Endothelial cell of umbilical vein (primary cell): ENCODE measurements around the gene SMR3B.

ENCODE experiments used
- CTCF ChIP-seq, 2 donors: IDR thresholded peaks; 1 replicate in 1 of 2; 2 replicates in 1 of 2; pipeline ENCODE4 v1.5.1; 2011; ENCODE audit warnings: low read length in 2 of 2, mild to moderate bottlenecking in 2 of 2, moderate library complexity in 2 of 2, control low read depth in 1 of 2, inconsistent platforms in 1 of 2, low read depth in 1 of 2; ENCODE audit not compliant: insufficient read depth in 1 of 2; ENCODE audit errors: extremely low read depth in 1 of 2
- EZH2 ChIP-seq: IDR thresholded peaks from 2 replicates; pipeline ENCODE4 v1.6.1; 2012; ENCODE audit warnings: borderline replicate concordance, low read depth, mild to moderate bottlenecking, moderate library complexity, low read length, inconsistent platforms; ENCODE audit not compliant: severe bottlenecking
- FOS ChIP-seq: IDR thresholded peaks from 2 replicates; pipeline ENCODE4 v1.6.1; 2011; ENCODE audit warnings: mild to moderate bottlenecking, low read length, moderate library complexity, borderline replicate concordance; ENCODE audit not compliant: insufficient read depth
- GATA2 ChIP-seq: IDR thresholded peaks from 2 replicates; pipeline ENCODE4 v1.7.0; 2011; ENCODE audit warnings: low read depth, mild to moderate bottlenecking, moderate library complexity, mixed read lengths, low read length; ENCODE audit not compliant: insufficient read length, insufficient read depth
- JUN ChIP-seq: IDR thresholded peaks from 2 replicates; pipeline ENCODE4 v1.6.1; 2011; ENCODE audit warnings: borderline replicate concordance, low read depth; ENCODE audit not compliant: insufficient read length, insufficient read depth
- MYC ChIP-seq: IDR thresholded peaks from one replicate; pipeline ENCODE4 v1.6.1; 2011; ENCODE audit warnings: mild to moderate bottlenecking, low read depth, low read length
- POLR2A ChIP-seq: IDR thresholded peaks from 2 replicates; pipeline ENCODE4 v1.6.1; 2012; ENCODE audit warnings: low read depth, mild to moderate bottlenecking, control low read depth, low read length
- POLR2AphosphoS5 ChIP-seq: IDR thresholded peaks from 2 replicates; pipeline ENCODE4 v1.6.1; 2012; ENCODE audit warnings: low read depth, mild to moderate bottlenecking, control low read depth, low read length, moderate library complexity; ENCODE audit not compliant: insufficient read depth
- TF ChIP-seq, protein P1 (sequence below): IDR thresholded peaks from 2 replicates; pipeline ENCODE4 v1.6.1; 2011; ENCODE audit not compliant: insufficient read depth, insufficient read length

DNA sequence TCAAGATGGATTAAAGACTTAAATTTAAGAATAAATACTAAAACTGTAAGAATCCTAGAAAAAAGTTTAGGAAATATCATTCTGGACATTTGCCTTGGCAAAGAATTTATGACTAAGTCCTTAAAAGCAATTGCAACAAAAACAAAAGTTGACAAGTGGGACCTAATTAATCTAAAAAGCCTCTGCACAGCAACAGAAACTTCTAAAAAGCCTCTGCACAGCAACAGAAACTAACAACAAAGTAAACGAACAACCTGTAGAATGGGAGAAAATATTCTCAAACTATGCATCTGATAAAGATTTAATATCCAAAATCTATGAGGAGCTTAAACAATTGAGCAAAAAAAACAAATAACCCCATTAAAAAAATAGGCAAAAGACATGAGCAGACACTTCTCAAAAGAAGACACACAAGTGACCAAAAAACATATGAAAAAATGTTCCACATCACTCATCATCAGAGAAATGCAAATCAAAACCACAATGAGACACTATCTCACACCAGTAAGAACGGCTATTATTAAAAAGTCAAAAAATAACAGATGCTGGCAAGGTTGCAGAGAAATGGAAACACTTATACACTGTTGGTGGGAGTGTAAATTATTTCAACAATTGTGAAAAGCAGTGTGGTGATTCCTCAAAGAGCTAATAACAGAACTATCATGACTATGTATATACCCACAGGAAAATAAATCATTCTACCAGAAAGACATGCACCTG is 9.3 kb downstream of the SMR3B start:
- no peak for TF ChIP-seq CTCF (IDR thresholded peaks at IDR 0.05; ENCODE audit: extremely low read depth in 1 of 2, insufficient read depth in 1 of 2, low read depth in 1 of 2, low read length in 2 of 2)
- TF ChIP-seq POLR2A = no peak
- TF ChIP-seq POLR2AphosphoS5 = no peak
- TF ChIP-seq EZH2 = no peak
- no peak for TF ChIP-seq MYC
- no peak for TF ChIP-seq GATA2
- TF ChIP-seq, protein P1, sequence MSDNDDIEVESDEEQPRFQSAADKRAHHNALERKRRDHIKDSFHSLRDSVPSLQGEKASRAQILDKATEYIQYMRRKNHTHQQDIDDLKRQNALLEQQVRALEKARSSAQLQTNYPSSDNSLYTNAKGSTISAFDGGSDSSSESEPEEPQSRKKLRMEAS = no peak
- no peak for TF ChIP-seq FOS
- no peak for TF ChIP-seq JUN
